NCI-H1694 (cell line): Measurements from ENCODE around the gene SGMS1.
"Not testable (repeated sequence)": the region's sequence is repeated elsewhere in the genome, so short reads cannot be mapped to it uniquely, and the experiment has no call there.

Source experiments
- DNase-seq: peaks from one replicate; lab custom pipeline; 2025; lab: John Stamatoyannopoulos, UW

SGMS1 gene

DNA sequence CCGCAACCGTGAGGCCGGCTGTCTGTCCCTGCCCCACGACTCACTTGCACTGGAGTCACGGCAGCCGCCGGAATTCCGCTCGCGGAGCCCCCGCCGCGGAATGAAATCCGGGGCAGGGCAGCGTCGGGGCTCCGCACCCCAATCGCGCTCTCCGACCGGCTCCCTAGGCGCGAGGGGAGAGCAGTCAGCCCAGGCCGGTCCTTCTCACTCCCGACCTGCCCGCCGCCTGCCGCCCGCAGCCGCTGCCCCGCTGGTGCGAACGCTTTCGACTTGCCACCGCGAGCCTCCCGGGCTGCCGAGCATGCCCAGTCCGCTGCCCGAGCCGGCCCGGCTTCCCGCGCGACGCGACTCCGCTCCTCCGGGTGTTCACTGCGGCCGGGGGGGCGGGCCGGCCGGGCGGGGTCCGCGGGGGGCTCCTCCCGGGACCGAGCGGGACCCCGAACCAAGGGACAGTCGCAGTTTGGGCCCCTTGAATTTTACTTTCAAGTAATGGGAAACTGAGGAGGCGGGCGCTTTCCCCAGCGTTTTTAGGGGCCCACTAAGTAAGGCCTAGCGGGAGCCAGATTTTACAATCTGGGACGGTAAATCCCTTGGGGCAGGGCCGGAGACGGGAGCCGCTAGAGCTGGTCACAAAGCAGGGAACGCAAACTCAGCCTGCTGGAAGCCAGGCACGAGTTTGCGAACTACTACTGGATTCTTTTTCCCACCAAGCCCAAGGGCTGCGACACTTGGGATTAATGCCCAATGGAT lies at the start of gene SGMS1:
TSS of gene SGMS1 (minus strand) at position 294 of the 750 bp plus-strand sequence. CDS start 279,842 bp downstream, outside the sequence.
- DNase-seq = peak; percentile 36

DNA sequence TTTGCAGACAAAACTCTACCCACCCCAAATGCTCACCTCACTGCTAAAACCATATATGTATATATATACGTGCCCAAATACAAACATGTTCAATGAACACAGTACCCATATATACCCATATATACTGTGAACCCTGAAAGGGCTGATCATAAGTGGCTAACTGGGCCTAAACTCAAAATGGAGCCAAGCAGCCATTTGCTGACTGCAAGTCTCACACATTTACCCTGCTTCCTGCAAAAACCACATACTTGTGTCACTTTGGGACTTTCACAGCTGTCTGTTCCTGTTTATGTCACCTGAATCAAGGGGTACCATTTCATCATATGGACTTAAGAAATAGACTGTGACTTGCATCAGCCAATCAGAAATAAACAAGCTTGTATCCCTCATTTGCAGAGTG lies 48.4 kb upstream of the SGMS1 start:
- not testable (repeated sequence) for DNase-seq

DNA sequence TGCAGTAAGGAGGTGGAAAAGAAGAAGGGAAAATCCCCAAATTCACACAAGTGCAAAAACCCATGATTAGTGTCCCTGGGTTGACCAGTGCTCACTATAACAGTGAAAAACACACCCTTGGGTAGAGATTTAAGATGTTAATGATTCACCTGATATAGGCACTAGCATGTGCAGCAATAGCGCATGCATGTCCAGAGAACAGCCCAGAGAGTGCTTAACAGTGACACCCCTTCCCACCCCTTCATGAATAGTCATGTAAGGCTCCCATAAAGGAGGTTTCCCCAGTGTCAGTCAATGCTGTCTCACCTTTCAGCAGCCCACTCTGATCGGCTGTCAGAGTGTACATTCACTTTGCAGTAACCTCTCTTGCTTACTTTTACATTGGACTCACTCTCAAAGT lies 47.9 kb upstream of the SGMS1 start:
- not testable (repeated sequence) for DNase-seq

DNA sequence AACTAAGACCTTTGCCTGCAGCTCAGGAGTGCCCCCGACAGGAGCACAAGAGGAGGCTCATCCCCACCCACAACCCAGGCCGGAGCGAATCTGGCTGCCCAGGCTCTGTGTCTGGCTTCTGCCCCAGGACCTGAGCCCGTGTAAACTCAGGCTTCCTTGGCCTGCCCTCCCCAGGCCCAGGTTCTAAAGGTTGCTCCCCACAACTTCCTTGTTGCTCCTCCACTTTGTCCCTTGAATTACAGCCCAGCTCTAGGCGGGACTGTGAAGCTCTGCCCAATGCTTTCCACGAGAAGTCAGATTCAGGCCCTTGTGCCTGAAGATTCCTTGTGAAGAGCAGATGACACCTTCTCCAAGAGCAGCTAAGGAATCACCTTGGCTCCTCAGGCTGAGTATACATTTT lies 46.2 kb upstream of the SGMS1 start:
- DNase-seq = not testable (repeated sequence)

DNA sequence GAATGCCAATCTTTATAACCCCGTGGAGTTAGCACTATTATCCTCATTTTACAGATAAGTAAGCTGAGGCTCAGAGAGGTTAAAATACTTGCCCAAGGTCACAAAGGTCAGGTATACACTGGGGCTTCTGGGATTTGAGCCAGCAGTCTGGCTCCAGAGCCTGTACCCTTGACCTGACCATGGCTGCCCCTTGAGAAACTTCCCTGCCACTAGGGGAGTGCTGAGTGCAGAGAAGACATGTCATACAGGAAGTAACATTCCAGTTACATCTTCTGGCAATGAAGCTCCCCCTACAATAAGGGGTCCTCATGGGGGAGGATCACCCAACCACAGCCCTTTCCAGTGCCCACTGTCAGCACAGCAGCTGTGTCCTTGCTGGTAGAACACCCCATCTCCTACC lies 43.6 kb upstream of the SGMS1 start:
- not testable (repeated sequence) for DNase-seq

DNA sequence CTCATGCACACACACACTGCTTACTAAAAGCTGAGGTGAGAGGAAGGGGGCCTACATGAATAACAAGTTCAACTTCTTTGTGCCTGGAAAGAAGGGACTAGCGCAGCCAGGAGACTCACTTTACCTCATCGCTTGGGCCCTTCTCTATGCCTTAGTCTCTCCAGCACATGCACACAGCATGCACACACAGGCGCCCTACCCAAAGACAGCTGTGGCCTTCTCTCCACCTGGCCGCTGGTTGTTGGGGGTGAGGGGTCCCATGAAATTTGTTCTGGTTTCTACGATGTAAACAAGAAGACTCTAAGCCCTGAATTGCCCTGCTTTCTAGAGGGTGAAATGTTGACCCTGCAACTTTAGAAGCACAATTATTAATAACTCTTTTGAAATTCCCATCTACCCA lies 38.7 kb upstream of the SGMS1 start:
- DNase-seq = not testable (repeated sequence)

DNA sequence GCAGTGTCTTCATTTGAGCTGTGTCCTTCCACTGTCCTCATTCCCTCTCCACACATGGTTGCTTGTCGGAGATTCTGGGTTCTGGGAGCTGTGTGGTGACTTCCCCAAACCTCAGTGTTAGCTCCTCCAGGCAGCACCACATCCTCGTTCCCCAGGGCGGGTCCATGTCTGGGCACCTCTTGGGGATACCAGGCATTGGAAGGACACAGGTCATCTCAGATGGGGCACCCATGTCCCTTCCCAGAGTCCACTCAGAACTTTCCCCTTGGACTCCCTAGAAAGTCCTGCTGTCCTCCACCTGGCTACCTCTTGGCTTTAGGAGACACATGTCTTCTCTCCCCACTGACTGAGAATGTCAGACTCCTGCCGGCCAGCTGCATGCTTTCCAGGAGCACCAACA lies 37.8 kb upstream of the SGMS1 start:
- DNase-seq = not testable (repeated sequence)

DNA sequence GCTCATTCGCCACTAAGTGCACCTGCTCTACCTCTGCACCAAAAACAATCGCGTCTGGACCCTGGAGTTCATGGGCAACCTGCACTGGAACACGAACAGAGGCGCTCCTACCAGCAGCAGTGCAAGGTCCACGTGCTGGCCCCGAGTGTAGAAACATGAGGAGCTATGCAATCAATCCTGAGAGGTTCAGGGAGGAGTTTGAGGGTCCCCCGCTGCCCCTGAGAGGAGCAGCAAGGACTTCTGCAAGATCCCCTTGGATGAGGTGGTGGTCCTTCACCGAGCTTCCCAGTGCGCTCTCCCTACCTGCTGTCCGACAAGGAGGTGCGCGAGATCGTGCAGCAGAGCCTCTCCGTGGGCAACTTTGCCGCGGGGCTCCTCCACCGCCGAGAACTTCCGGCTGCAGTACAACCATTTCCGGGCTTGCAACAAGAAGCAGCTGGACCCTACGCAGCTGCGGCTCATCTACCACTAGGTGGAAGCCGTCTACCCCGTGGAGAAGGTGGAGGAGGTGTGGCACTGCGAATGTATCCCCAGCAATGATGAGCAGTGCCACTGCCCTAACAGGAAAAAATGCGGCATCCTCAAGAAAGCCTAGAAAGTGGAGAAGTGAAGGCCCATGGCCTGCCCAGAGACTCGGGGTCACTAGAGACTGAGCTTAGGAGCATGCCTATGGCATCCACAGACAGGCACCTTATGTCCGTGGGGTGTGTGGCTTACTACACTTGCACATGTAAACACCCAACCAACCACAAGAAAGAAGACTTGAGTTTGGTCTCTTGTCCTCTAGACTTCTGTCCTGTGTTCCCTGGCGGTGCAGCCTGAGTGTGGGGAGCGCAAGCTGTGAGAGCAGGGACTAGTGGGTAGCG lies 36.3 kb upstream of the SGMS1 start:
- DNase-seq = not testable (repeated sequence)

DNA sequence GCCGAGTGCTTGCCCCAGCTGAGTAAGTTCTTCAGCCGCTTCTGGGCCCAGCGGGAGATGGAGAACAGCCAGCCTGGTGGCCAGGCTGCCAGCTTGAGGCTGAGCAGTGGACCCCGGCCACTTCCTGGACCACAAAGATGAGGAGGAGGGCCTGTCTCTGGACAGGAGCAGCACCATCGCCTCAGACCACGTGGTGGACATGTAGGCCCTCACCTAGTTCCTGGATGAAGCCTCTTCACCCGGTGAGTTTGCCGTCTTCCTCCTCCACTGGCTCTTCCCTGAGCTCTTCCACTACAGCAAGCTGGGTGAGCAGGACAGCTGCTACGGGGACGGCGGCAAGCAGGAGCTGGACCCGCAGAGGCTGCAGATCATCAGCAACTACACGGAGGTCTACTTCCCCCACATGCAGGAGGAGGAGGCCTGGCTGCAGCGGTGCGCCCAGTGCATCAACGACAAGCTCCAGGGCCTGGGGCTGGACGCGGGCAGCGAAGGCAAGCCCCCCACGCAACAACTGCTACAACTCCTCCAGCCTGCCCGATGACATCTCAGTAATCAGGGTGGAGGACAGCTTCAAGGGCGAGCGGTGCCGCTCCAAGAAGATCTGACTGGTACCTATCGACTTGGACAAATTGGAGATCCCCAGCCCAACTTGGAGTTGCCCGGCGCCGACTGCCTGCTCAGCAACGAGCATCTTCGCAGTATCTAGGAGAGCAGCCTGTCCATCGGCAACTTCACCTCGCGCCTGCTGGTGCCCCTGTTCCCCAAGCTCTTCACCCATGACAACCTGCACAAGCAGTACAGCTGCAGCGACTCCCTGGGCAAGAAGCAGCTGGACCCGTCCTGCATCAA lies 35.5 kb upstream of the SGMS1 start:
- DNase-seq = not testable (repeated sequence)

DNA sequence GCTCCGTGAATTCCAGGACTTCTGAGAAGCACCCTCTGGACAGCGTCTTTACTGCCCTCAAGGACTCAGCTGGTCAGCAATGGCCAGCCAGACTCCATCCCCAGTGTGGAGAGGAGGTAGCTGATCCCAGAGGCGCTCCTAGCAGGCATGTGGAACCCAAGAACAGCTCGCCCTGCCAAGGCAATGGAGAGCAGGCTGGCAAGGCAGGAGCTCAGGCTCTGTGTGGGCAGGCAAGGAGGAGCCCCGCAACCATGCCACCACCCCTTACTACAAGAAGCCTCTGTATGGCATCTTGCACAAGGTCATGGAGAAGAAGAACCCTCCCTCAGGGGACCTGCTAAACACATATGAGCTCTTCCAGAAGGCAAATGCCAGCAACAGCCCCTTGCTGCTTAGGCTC lies 34.4 kb upstream of the SGMS1 start:
- no peak for DNase-seq

DNA sequence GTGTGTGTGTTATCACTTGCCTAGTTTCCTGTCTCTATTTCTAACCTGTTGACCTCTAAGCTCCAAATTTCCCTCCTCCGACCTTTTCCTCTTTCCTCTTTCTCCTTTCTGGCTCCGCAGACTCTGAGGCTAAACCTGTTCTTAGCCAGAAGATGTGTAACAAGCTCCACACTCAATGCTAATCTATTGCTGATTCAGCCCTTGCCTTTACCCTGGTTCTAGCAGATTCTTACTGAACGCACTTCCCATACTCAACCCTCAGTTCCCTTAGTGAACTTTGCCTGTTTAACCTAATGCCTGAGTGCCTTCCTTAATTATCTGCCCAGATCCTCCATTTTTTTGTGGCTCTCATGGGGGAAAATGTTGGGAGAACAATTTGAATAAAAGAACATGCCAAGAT lies 30.0 kb upstream of the SGMS1 start:
- no peak for DNase-seq

DNA sequence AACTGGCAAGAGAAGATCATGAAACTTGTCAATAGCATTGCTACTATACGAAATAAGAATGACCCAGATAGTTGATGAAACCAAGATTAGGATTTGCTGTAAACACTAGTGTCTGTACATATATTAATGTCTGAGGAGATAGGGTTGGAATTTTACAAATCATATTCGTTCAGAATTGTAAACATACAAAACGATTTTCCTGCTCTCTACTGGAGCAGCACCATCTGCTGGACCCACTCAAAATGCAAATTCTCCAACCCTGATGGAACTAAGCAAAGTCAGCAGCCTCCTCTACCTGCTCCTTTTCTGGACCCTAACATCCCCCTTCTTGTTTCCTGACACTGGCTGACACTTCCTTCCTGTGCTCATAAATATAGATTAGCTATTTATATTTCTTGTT lies 29.4 kb upstream of the SGMS1 start:
- peak; percentile 2 for DNase-seq

DNA sequence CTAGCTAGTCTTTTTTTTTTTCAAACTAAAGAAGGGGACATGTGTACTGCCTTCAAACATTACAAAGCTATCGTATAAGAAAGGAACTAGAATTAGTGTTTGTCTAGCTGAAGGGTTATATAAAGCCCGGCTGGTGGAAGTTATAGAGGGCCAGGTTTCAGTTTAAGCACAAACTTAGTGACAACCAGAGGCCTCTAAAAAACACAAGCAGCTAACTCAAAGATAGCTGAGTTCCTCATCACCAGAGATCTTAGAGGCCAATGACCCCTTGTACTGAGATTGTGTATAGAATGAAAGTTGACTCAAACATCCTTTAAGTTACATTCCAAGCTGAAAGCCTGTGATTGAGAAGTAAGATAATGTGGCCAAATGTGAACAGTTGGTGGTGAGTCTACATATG lies 28.1 kb upstream of the SGMS1 start:
- DNase-seq = no peak

DNA sequence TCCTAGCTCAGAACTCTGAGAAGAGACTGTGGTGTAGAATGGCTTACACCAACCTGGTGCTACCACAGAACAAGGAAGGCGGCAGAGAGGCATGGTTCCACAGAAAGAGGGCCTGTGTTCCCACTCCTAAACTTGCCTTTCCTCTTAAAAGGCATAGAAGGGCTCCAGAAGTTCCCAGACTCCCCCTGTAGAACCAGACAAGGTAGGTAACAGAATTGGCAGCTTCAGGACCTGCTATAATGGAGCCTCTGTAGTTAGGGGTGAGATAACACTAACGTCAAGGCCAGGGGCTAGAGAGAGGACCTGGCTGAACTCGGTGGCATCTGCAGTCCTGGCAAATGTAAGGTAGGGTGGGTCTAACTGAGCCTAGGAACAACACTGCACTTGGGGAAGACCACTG lies 26.7 kb upstream of the SGMS1 start:
- DNase-seq = no peak

DNA sequence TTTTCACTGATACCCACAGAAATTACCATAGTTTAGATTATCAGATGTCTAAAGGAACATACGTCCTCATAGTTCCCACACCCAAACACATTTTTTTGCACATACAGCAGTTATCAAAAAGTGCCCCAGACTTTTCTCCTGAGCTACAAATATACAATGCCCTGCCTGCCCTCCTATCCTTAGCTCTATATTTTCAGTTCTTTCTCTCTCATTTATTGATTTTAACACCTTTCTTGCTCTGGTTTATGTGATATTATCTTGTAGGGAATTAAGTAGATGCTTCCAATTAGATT lies 25.1 kb upstream of the SGMS1 start:
- no peak for DNase-seq

DNA sequence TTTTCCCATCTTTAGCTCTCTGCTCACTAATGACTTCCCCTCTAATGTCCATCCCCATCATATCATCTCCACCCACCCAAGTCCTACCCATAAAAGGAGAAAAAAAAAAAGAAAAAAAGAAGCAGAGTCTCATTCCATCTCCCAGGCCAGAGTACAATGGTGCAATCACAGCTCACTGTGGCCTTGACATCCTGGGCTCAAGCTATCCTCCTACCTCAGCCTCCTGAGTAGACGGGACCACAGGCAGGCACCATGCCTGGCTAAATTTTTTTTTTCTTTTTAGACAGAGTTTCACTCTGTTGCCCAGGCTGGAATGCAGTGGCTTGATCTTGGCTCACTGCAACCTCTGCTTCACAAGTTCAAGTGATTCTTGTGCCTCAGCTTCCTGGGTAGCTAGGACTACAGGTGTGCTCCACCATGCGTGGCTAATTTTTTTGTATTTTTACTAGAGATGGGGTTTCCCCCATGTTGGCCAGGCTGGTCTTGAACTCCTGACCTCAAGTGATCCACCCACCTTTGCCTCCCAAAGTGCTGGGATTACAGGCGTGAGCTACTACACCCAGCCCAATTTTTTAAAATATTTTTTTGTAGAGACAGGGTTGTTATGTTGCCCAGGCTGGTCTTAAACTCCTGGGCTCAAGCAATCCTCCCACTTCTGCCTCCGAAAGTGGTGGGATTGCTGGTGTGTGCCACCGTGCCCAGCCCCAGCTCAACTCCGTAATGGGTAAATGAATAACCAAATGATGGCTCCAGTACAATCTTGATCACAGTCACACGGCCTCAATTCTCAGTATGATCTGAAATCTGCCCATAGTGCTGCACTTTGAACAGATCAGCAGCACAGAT lies 24.6 kb upstream of the SGMS1 start:
- DNase-seq = no peak

DNA sequence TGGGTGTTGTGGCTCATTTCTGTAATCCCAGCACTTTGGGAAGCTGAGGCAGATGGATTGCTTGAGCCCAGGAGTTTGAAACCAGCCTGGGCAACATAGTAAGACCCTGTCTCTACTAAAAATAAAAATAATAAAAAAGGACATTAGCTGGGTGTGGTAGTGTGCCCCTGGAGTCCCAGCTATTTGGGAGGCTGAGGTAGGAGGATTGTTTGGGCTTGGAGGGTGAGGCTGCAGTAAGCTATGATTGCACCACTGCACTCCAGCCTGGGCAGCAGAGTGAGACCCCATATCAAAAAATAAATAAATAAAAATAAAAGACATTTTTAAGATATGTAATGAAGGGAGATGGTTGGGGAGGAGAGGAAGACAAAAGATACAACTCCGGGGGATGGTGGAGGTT lies 23.6 kb upstream of the SGMS1 start:
- DNase-seq = not testable (repeated sequence)

DNA sequence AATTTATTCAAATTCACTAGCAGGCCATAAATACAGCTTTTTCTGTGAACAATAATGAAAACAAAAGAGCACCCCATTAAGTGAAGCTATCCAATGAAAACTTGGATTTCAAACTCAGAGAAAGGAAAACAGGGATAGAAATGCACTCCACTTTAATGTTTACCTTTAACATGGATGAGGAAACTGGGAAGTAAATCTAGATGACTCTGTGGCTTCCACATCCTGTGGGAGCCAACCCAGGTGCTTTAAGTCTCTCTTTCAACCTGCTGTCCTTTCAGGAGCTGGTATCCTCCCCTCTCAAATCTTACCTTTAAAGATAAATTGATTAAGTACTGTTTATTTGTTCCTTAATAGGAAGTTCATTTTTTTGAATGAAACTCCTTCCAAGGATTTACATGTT lies 21.5 kb upstream of the SGMS1 start:
- DNase-seq = no peak

DNA sequence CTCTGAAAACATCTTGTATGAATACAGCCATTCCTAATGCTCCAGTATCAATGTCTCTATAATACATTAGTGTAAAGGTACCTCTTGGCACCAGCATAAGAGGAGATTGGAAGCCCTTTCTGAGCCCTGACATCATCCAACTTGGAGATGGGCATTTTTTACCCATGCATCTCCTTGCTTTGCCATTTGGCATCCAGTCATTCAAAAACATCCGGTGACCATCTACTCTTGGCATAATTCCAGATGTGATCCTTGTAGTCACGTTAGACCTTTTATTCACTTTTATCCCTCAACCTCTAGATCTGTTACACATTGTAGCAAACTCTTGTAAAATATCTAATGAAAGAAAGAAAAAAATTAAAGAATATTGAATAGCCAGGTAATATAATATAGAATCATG lies 17.9 kb upstream of the SGMS1 start:
- DNase-seq = no peak

DNA sequence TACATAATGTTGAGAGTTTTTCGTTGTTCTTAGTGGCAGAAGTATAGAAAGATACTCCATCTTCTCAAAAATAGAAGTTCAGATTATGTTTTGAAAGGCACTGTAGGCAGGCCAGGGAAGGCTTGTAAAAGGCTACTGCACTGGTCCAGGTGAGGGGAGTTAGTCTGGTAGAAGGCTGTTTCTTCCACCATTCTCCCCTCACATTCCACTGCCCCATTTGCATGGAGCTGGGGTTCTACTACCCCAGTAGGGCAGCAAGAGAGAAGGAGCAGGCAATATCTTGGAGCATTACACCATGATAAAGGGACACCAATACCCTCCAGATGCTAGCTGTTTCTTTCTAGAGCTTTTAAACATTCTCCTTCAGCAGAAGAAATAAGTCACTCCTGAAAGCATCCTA lies 16.5 kb upstream of the SGMS1 start:
- no peak for DNase-seq
